OCI-LY3 (cell line): Measurements from ENCODE around the gene VPS26C.

Source experiments
- CTCF ChIP-seq: fragments of 200-600, 300-600 bp; sonication (generic); IDR thresholded peaks from 2 replicates; pipeline ENCODE4 v1.5.1; 2014; ENCODE audit warnings: antibody characterized with exemption, low read length, low read depth
- EZH2phosphoT487 ChIP-seq: fragments of 200-600 bp; shearing (Covaris generic); IDR thresholded peaks from 2 replicates; pipeline ENCODE4 v1.6.1; 2018; ENCODE audit warnings: antibody characterized with exemption, mixed run types, low read depth

- TF ChIP-seq CTCF: no peak
- no peak for TF ChIP-seq EZH2phosphoT487
Measured at GRCh38 chr21:37219761-37220432, 47.2 kb downstream of the VPS26C start.
